OCI-LY1 (cell line): ENCODE results near the gene FERMT1.

Experiments
- EZH2 ChIP-seq: fragments of 200-600 bp; sonication (generic), shearing (Covaris generic); IDR thresholded peaks from 2 replicates; pipeline ENCODE4 v1.8.0; 2017; ENCODE audit warnings: borderline replicate concordance, mixed run types, mild to moderate bottlenecking, antibody characterized with exemption, low read length, moderate library complexity, mixed read lengths
- TF ChIP-seq, protein P1 (sequence below): fragments of 200-600 bp; sonication (generic), shearing (Covaris generic); IDR thresholded peaks from 2 replicates; pipeline ENCODE4 v1.5.1; 2017; ENCODE audit warnings: mild to moderate bottlenecking, antibody characterized with exemption, low read length, moderate library complexity, mixed read lengths

DNA sequence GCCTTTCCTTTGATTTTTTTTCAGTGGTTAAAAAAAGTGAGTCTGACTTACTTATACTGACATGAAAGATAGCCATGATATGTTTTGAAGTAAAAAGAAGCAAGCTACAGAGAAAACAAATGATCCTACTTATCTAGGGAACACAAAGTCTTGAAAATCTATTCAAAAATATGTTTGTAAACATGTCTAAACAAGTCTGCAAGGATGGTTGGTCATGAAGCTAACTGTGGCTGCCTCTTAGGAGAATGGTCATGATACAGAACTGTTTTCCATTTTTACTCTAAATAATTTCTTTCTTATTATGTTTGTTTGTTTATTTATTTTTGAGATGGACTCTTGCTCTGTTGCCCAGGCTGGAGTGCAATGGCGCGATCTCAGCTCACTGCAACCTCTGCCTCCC is 21.5 kb downstream of the FERMT1 start:
- TF ChIP-seq, protein P1, sequence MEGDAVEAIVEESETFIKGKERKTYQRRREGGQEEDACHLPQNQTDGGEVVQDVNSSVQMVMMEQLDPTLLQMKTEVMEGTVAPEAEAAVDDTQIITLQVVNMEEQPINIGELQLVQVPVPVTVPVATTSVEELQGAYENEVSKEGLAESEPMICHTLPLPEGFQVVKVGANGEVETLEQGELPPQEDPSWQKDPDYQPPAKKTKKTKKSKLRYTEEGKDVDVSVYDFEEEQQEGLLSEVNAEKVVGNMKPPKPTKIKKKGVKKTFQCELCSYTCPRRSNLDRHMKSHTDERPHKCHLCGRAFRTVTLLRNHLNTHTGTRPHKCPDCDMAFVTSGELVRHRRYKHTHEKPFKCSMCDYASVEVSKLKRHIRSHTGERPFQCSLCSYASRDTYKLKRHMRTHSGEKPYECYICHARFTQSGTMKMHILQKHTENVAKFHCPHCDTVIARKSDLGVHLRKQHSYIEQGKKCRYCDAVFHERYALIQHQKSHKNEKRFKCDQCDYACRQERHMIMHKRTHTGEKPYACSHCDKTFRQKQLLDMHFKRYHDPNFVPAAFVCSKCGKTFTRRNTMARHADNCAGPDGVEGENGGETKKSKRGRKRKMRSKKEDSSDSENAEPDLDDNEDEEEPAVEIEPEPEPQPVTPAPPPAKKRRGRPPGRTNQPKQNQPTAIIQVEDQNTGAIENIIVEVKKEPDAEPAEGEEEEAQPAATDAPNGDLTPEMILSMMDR, result no peak
- no peak for TF ChIP-seq EZH2
